ENCODE measurements around the gene TAS2R41.

- TF ChIP-seq CTCF (IDR thresholded peaks at IDR 0.05), result no peak
- TF ChIP-seq EP300 (IDR thresholded peaks at IDR 0.05), result no peak
- TF ChIP-seq POLR2AphosphoS5 (IDR thresholded peaks at IDR 0.05), result no peak
These were observed 20.5 kb upstream of the TAS2R41 start for GRCh38 chr7:143456992-143457793.
